LNCAP (cell line): Measurements from ENCODE around the gene MACROH2A1.

Source experiments
- CTCF ChIP-seq: fragments of 450-650 bp; IDR thresholded peaks from 2 replicates; pipeline ENCODE4 v1.5.1; 2017; ENCODE audit warnings: mild to moderate bottlenecking

Gene MACROH2A1

GRCh38 chr5:135438636-135439221, 39.7 kb upstream of the MACROH2A1 start:
- no peak for TF ChIP-seq CTCF

GRCh38 chr5:135437796-135438560, 38.9 kb upstream of the MACROH2A1 start:
- TF ChIP-seq CTCF, result no peak; the same call in 1 of the 2 replicates

GRCh38 chr5:135437422-135437795, 38.4 kb upstream of the MACROH2A1 start:
- TF ChIP-seq CTCF, result no peak

GRCh38 chr5:135436951-135437418, 38.0 kb upstream of the MACROH2A1 start:
- no peak for TF ChIP-seq CTCF

GRCh38 chr5:135435467-135436330, 36.7 kb upstream of the MACROH2A1 start:
- TF ChIP-seq CTCF, result no peak

- TF ChIP-seq CTCF, result no peak
Measured at GRCh38 chr5:135434591-135435466, 35.8 kb upstream of the MACROH2A1 start.
